Measurements from ENCODE around the gene RAP1A.
"Not testable (repeated sequence)": the region's sequence is repeated elsewhere in the genome, so short reads cannot be mapped to it uniquely, and the experiment has no call there.

Gene RAP1A

GRCh38 chr1:111677604-111678003, 58.0 kb downstream of the RAP1A start:
- H3K27me3 ChIP-seq (replicated peaks; ENCODE audit: control insufficient read depth, insufficient read depth, low read length): no peaks in the 10 kb centered on the region
- H3K9ac ChIP-seq (ENCODE audit: low read length): no peak overlapping the region
- H3K9me3 ChIP-seq (ENCODE audit: control insufficient read depth, low read length): no peaks in the 10 kb centered on the region
- H3K4me3 ChIP-seq (ENCODE audit: low read length): no peak overlapping the region
- no peak for DNase-seq (ENCODE audit: low read depth)
- H3K4me1 ChIP-seq (ENCODE audit: control insufficient read depth, insufficient read depth, low read length): no peaks in the 10 kb centered on the region
- H3K36me3 ChIP-seq (ENCODE audit: control insufficient read depth, insufficient read depth, low read length, severe bottlenecking): peaks cover 8% of the 10 kb centered on the region

DNA sequence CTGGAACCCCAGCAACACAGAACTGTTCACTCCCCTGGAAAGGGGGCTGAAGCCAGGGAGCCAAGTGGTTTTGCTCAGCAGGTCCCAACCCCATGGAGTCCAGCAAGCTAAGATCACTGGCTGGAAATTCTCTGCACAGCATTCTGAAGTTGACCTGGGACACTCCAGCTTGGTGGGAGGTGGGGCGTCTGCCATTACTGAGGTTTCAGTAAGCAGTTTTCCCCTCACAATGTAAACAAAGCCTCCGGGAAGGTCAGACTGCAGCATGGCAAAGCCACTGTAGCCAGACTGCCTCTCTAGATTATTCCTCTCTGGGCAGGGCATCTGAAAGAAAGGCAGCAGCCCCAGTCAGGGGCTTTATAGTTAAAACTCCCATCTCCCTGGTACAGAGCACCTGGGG, 60.0 kb downstream of the RAP1A start:
- Histone ChIP-seq H3K9ac (ENCODE audit: low read length) (no peak overlapping the region), H3K4me3 (ENCODE audit: low read length) (no peak overlapping the region), H3K27me3 (replicated peaks; ENCODE audit: control insufficient read depth, insufficient read depth, low read length) (no peaks in the 10 kb centered on the region), H3K9me3 (ENCODE audit: control insufficient read depth, low read length) (no peaks in the 10 kb centered on the region), H3K4me1 (ENCODE audit: control insufficient read depth, insufficient read depth, low read length) (no peaks in the 10 kb centered on the region), H3K36me3 (ENCODE audit: control insufficient read depth, insufficient read depth, low read length, severe bottlenecking) (peaks cover 8% of the 10 kb centered on the region)
- DNase-seq (ENCODE audit: low read depth): no peak

GRCh38 chr1:111680212-111680800, 60.7 kb downstream of the RAP1A start:
- H3K9ac ChIP-seq (ENCODE audit: low read length); H3K36me3 ChIP-seq (ENCODE audit: control insufficient read depth, insufficient read depth, low read length, severe bottlenecking); H3K27me3 ChIP-seq (replicated peaks; ENCODE audit: control insufficient read depth, insufficient read depth, low read length); H3K4me1 ChIP-seq (ENCODE audit: control insufficient read depth, insufficient read depth, low read length); H3K9me3 ChIP-seq (ENCODE audit: control insufficient read depth, low read length); H3K4me3 ChIP-seq (ENCODE audit: low read length); DNase-seq (ENCODE audit: low read depth): not testable (repeated sequence)

GRCh38 chr1:111685293-111686153, 65.9 kb downstream of the RAP1A start:
- not testable (repeated sequence) for DNase-seq (ENCODE audit: low read depth); H3K9ac ChIP-seq (ENCODE audit: low read length); H3K9me3 ChIP-seq (ENCODE audit: control insufficient read depth, low read length); H3K4me3 ChIP-seq (ENCODE audit: low read length); H3K27me3 ChIP-seq (replicated peaks; ENCODE audit: control insufficient read depth, insufficient read depth, low read length); H3K4me1 ChIP-seq (ENCODE audit: control insufficient read depth, insufficient read depth, low read length); H3K36me3 ChIP-seq (ENCODE audit: control insufficient read depth, insufficient read depth, low read length, severe bottlenecking)

GRCh38 chr1:111690306-111690617, 70.7 kb downstream of the RAP1A start:
- DNase-seq (ENCODE audit: low read depth): peak; percentile 98
- H3K4me3 ChIP-seq (ENCODE audit: low read length): no peak overlapping the region
- H3K9me3 ChIP-seq (ENCODE audit: control insufficient read depth, low read length): no peaks in the 10 kb centered on the region

DNA sequence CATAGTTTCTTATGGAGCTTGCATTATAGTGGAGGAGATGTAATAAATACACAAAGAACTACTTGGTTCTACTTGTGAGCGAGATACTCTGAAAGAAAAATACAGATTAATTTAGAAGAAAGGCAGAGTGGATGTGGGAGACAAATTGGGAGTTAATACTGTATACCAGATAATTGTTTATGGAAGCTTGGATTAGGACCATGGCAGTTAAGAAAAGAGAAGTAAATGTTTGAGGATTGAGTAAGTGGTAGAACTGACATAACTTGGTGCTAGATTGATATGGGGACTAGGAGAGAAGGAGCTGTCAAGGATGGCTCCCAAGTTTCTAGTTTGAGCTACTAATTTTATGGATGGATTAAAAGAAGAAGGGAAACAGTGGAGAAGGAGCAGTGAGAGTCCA, 72.3 kb downstream of the RAP1A start:
- Histone ChIP-seq H3K27me3 (replicated peaks; ENCODE audit: control insufficient read depth, insufficient read depth, low read length) (no peaks in the 10 kb centered on the region), H3K36me3 (ENCODE audit: control insufficient read depth, insufficient read depth, low read length, severe bottlenecking) (peaks cover 45% of the 10 kb centered on the region), H3K4me1 (ENCODE audit: control insufficient read depth, insufficient read depth, low read length) (peaks cover 11% of the 10 kb centered on the region), H3K9ac (ENCODE audit: low read length) (no peak overlapping the region), H3K4me3 (ENCODE audit: low read length) (no peak overlapping the region), H3K9me3 (ENCODE audit: control insufficient read depth, low read length) (no peaks in the 10 kb centered on the region)
- no peak for DNase-seq (ENCODE audit: low read depth)

More at GRCh38 chr1:111690306-111690617, 70.7 kb downstream of the RAP1A start:
- Histone ChIP-seq H3K27me3 (replicated peaks; ENCODE audit: control insufficient read depth, insufficient read depth, low read length) (no peaks in the 10 kb centered on the region), H3K36me3 (ENCODE audit: control insufficient read depth, insufficient read depth, low read length, severe bottlenecking) (peaks cover 31% of the 10 kb centered on the region), H3K9ac (ENCODE audit: low read length) (no peak overlapping the region), H3K4me1 (ENCODE audit: control insufficient read depth, insufficient read depth, low read length) (peaks cover 11% of the 10 kb centered on the region)

DNA sequence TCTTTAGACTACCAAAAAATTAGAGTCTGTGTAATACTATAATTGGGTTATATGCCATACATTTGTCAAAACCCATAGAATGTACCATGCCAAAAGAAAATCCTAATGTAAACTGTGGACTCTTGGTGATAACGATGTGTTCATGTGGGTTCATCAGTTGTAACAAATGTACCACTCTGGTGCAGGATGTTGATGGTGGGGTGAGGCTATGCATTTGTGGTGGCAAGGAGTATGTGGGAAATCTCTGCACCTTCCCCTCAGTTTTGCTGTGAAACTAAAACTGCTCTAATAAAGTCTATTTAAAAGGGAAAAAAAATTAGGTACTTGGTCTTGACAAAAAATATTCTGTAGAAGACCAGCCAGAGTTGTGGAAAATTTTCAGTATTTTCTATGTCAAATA, 76.2 kb downstream of the RAP1A start:
- H3K36me3 ChIP-seq (ENCODE audit: control insufficient read depth, insufficient read depth, low read length, severe bottlenecking): peaks cover 84% of the 10 kb centered on the region
- no peak for DNase-seq (ENCODE audit: low read depth)
- no peaks in the 10 kb centered on the region for H3K9me3 ChIP-seq (ENCODE audit: control insufficient read depth, low read length)
- peaks cover under 1% of the 10 kb centered on the region for H3K4me1 ChIP-seq (ENCODE audit: control insufficient read depth, insufficient read depth, low read length)
- H3K4me3 ChIP-seq (ENCODE audit: low read length): no peak overlapping the region
- H3K27me3 ChIP-seq (replicated peaks; ENCODE audit: control insufficient read depth, insufficient read depth, low read length): no peaks in the 10 kb centered on the region
- no peak overlapping the region for H3K9ac ChIP-seq (ENCODE audit: low read length)

- DNase-seq (ENCODE audit: low read depth): no peak
- Histone ChIP-seq H3K4me1 (ENCODE audit: control insufficient read depth, insufficient read depth, low read length) (no peaks in the 10 kb centered on the region), H3K36me3 (ENCODE audit: control insufficient read depth, insufficient read depth, low read length, severe bottlenecking) (peaks cover 89% of the 10 kb centered on the region), H3K9ac (ENCODE audit: low read length) (no peak overlapping the region), H3K27me3 (replicated peaks; ENCODE audit: control insufficient read depth, insufficient read depth, low read length) (no peaks in the 10 kb centered on the region), H3K9me3 (ENCODE audit: control insufficient read depth, low read length) (no peaks in the 10 kb centered on the region), H3K4me3 (ENCODE audit: low read length) (no peak overlapping the region)
Observed at GRCh38 chr1:111696330-111696729, 76.7 kb downstream of the RAP1A start.

- Histone ChIP-seq H3K9ac (ENCODE audit: low read length) (no peak overlapping the region), H3K4me3 (ENCODE audit: low read length) (no peak overlapping the region), H3K4me1 (ENCODE audit: control insufficient read depth, insufficient read depth, low read length) (no peaks in the 10 kb centered on the region), H3K9me3 (ENCODE audit: control insufficient read depth, low read length) (no peaks in the 10 kb centered on the region), H3K36me3 (ENCODE audit: control insufficient read depth, insufficient read depth, low read length, severe bottlenecking) (peaks cover 91% of the 10 kb centered on the region), H3K27me3 (replicated peaks; ENCODE audit: control insufficient read depth, insufficient read depth, low read length) (no peaks in the 10 kb centered on the region)
- DNase-seq (ENCODE audit: low read depth): no peak
Observed at GRCh38 chr1:111699268-111699667, 79.7 kb downstream of the RAP1A start.

DNA sequence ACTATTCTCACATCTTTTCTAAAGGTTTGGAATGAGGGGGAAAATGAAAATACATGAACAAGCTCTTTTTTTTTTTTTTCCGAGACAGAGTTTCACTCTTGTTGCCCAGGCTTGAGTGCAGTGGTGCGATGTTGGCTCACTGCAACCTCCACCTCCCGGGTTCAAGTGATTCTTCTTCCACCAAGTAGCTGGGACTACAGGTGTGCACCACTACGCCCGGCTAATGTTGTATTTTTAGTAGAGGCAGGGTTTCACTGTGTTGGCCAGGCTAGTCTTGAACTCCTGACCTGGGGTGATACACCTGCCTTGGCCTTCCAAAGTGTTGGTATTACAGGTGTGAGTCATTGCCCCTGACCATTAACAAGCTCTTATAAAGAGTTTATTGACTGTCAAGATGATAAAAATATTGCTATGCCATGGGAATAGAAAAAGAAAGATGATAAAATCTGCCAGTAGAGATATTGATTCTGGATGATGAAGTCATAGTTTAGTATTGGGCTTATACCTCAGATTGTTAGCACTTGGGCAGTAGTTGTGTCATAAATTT, 83.0 kb downstream of the RAP1A start:
- H3K9ac ChIP-seq (ENCODE audit: low read length): no peak overlapping the region
- DNase-seq (ENCODE audit: low read depth): no peak
- no peak overlapping the region for H3K4me3 ChIP-seq (ENCODE audit: low read length)
- no peaks in the 10 kb centered on the region for H3K9me3 ChIP-seq (ENCODE audit: control insufficient read depth, low read length)
- H3K27me3 ChIP-seq (replicated peaks; ENCODE audit: control insufficient read depth, insufficient read depth, low read length): no peaks in the 10 kb centered on the region
- peaks cover 15% of the 10 kb centered on the region for H3K4me1 ChIP-seq (ENCODE audit: control insufficient read depth, insufficient read depth, low read length)
- H3K36me3 ChIP-seq (ENCODE audit: control insufficient read depth, insufficient read depth, low read length, severe bottlenecking): peaks cover 84% of the 10 kb centered on the region

DNA sequence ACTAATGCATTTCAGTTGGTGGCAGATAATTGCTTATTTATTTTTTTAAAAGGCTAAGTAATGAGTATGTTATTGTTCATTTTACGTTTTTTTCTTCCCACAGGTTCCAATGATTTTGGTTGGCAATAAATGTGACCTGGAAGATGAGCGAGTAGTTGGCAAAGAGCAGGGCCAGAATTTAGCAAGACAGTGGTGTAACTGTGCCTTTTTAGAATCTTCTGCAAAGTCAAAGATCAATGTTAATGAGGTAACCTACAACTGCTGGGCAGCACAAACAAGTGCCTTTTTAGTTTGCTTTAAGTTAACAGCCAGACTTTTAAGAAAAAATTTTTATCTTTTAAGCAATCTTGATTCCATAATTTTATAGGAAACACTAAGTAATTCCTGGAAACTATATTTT, 84.7 kb downstream of the RAP1A start:
- Histone ChIP-seq H3K4me3 (ENCODE audit: low read length) (no peak overlapping the region), H3K9ac (ENCODE audit: low read length) (no peak overlapping the region), H3K27me3 (replicated peaks; ENCODE audit: control insufficient read depth, insufficient read depth, low read length) (no peaks in the 10 kb centered on the region), H3K4me1 (ENCODE audit: control insufficient read depth, insufficient read depth, low read length) (peaks cover 25% of the 10 kb centered on the region), H3K36me3 (ENCODE audit: control insufficient read depth, insufficient read depth, low read length, severe bottlenecking) (peaks cover 75% of the 10 kb centered on the region), H3K9me3 (ENCODE audit: control insufficient read depth, low read length) (no peaks in the 10 kb centered on the region)
- no peak for DNase-seq (ENCODE audit: low read depth)

Measured in adipocyte (in vitro differentiated cells).